ENCODE results near the gene AFF1. TPM values are rescaled to one million over a fixed set of nuclear protein-coding genes. Genes with fewer than 3 reads are reported as not detected.

Gene AFF1
- 10 to 100 TPM; 42.8 to 57.0 TPM for total RNA-seq

DNA sequence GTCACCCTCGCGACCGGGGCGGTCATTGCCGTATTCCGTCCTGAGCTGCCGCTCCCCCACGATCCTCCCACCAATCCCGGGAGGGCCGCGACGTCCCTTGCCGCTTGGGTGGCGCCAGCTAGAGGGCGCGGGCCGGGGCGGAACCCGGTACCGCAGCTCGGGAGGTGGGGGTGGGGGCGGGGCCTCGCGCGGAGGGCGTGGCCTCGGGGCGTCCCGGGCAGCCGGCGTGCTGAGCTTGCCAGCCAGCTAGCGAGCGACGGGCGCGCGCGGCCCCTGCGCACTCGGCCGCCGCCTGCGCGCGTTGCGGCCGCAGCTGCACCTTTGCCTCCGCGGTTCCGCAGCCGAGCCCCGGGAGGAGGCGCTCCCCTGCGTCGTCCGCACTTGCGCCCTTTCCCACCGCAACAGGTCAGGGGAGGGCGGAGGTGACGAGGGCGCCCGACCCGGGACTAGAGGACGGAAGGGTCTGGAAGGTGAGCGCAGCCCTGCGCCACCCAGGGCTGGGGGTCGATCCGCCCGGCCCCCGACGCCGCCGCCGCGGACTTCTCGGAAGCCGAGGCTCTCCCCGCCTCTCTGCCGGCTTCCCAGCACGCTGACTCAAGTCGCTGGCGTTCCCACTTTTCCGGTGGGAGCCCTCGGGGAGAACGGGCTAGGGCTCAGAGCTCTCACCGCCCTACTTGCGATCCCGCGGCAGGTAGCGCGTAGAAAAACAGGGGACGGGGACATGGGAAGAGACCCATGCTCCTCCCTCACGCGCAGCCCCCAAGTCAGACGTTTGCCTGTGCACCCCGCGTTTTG lies at the start of gene AFF1:
AFF1 (plus strand) TSS at position 241 of the 795 bp plus-strand sequence. CDS start 13,523 bp downstream, outside the sequence.
- TF ChIP-seq CTCF (IDR thresholded peaks at IDR 0.05): peak; percentile 52 to 88 (median 64)
- peak; percentile 79 to 93 (median 86) for TF ChIP-seq POLR2A (IDR thresholded peaks at IDR 0.05)
- Histone ChIP-seq H3K4me1 (peaks cover 51% of the 10 kb centered on the region), H3K9me3 (no peaks in the 10 kb centered on the region), H3K36me3 (replicated peaks in 1 of 2; ENCODE audit: insufficient read depth in 1 of 2, low read depth in 2 of 2) (no peaks in the 10 kb centered on the region), H3K27me3 (no peaks in the 10 kb centered on the region), H3K27ac (peak within 1 kb of the TSS; percentile 94 to 99 (median 96)), H3K4me3 (peak within 1 kb of the TSS; percentile 54 to 77)
- ATAC-seq (peak; percentile 90), DNase-seq (peak; percentile 94 to 96 (median 95))
- intact Hi-C loops (cut with DNase I): no loop called here
- WGBS, 2 donors: 0% methylated on average over 95 of the region's 97 CpGs; no CpG with 5 or more reads in 1 of the 2 donors

DNA sequence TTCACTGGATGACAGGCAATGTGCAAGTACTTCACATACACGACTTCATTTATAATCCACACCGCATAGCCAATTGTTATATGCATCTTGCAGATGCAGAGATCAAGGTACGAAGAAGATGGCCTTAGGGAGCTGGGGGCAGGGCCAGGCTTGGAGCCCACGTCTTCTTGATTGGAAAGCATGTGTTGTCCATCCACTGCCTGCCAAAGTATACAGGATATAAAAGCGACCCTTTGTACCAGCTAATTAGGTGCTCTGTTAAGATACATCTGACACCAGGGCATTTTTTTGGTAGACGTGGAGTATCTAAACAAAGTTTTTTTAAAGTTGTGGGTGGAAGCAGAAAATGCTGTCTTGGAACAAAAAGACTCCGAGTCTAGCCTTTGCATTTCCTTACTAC lies 44.0 kb upstream of the AFF1 start:
- ATAC-seq (no peak), DNase-seq (no peak)
- no peaks in the 10 kb centered on the region for H3K9me3 ChIP-seq
- WGBS, 2 donors: 69 to 72% methylated on average over 7 of the region's 7 CpGs
- H3K36me3 ChIP-seq (replicated peaks in 1 of 2; ENCODE audit: insufficient read depth in 1 of 2, low read depth in 2 of 2): no peaks in the 10 kb centered on the region
- no peak overlapping the region for H3K4me3 ChIP-seq
- intact Hi-C loops (cut with DNase I): no loop called here
- H3K27ac ChIP-seq: peak overlapping the region in 3 of 4 donors; percentile 88 to 93 (median 89)
- peaks cover 13% of the 10 kb centered on the region for H3K4me1 ChIP-seq
- TF ChIP-seq CTCF (IDR thresholded peaks at IDR 0.05) (no peak), POLR2A (IDR thresholded peaks at IDR 0.05) (no peak)
- no peaks in the 10 kb centered on the region for H3K27me3 ChIP-seq

GRCh38 chr4:86891762-86892635 lies 42.8 kb upstream of the AFF1 start, which contains the start of gene C4orf36:
Gene C4orf36, minus strand, starts transcription at chr4:86892422. Its CDS starts 902 bp downstream, at chr4:86891520.
- Histone ChIP-seq H3K27ac (peak within 1 kb of the TSS; percentile 81 to 93 (median 88)), H3K9me3 (no peaks in the 10 kb centered on the region), H3K27me3 (no peaks in the 10 kb centered on the region), H3K4me3 (peak within 1 kb of the TSS; percentile 47 to 60), H3K36me3 (replicated peaks in 1 of 2; ENCODE audit: insufficient read depth in 1 of 2, low read depth in 2 of 2) (no peaks in the 10 kb centered on the region), H3K4me1 (peaks cover 13% of the 10 kb centered on the region)
- intact Hi-C loops (cut with DNase I): no loop called here
- DNase-seq: peak; percentile 80 to 90 (median 87)
- 0% methylated on average over 20 to 68 of the region's 84 CpGs for WGBS, 2 donors
- ATAC-seq: peak; percentile 88
- peak; percentile 72 to 87 (median 82) for TF ChIP-seq POLR2A (IDR thresholded peaks at IDR 0.05)
- TF ChIP-seq CTCF (IDR thresholded peaks at IDR 0.05): no peak

DNA sequence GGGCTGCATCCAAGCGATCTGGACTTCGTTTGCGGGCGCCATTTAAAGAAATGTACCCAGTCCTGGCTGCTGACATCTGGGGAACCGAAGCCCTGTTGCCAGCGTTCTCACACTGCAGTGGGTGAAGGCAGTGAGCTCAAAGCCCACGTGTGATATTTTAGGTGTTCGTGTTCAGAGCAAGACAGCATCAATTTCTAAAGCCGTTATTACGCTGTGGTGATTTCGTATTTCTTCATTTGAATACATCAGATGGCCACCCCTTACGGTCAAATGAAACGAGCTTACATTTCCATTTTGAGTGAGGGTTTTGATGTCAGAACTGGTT lies 42.2 kb upstream of the AFF1 start:
- intact Hi-C loops (cut with DNase I): no loop called here
- no peaks in the 10 kb centered on the region for H3K9me3 ChIP-seq
- no peaks in the 10 kb centered on the region for H3K36me3 ChIP-seq (replicated peaks in 1 of 2; ENCODE audit: insufficient read depth in 1 of 2, low read depth in 2 of 2)
- peak overlapping the region; percentile 81 to 93 (median 88) for H3K27ac ChIP-seq
- ATAC-seq (no peak), DNase-seq (no peak)
- 4 to 8% methylated on average over 12 to 13 of the region's 13 CpGs for WGBS, 2 donors
- H3K4me3 ChIP-seq: peak overlapping the region in 1 of 2 donors; percentile 47
- H3K27me3 ChIP-seq: no peaks in the 10 kb centered on the region
- peaks cover 13% of the 10 kb centered on the region for H3K4me1 ChIP-seq
- no peak for TF ChIP-seq CTCF (IDR thresholded peaks at IDR 0.05)
- TF ChIP-seq POLR2A (IDR thresholded peaks at IDR 0.05): no peak
